Measurements from ENCODE around the gene STON1.

GRCh38 chr2:48633143-48633542, 103.2 kb downstream of the STON1 start:
- no peak for TF ChIP-seq CTCF (IDR thresholded peaks at IDR 0.05)
- no peak for TF ChIP-seq POLR2AphosphoS5 (IDR thresholded peaks at IDR 0.05; ENCODE audit: insufficient read depth in 1 of 2, low read depth in 1 of 2)

Measured in vagina (tissue), 2 donors.